NCI-H526 treated with DMSO at 0.1 percent for 48 hours (cell line): ENCODE measurements around the gene C16orf96.

Source experiments
- DNase-seq: peaks from one replicate; lab custom pipeline; 2025; lab: John Stamatoyannopoulos, UW

C16orf96 gene

GRCh38 chr16:4646773-4647643 lies 90.9 kb downstream of the C16orf96 start:
- DNase-seq, result no peak

- no peak for DNase-seq
Measured at GRCh38 chr16:4647644-4647980, 91.5 kb downstream of the C16orf96 start.

DNA sequence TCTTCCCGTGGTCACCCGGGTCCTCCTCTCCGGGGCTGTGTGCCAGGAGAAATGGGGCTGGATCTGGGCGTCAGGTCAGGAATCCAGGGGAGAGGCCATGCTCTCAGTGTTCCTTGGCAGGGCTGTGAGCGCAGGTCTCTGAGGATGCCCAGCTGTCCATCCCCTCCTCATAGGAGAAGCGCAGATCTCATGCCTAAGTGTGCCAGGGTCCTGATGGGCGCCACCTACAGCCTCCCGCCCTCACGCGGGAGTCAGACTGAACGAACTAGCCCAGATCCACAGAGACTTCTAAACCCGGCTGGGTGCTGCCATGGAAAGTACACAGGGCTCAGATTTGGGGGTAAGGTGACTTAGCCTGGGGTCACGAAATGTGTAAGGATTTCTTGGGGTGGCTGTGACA lies 92.8 kb downstream of the C16orf96 start:
- DNase-seq, result no peak

GRCh38 chr16:4649744-4650442 lies 93.8 kb downstream of the C16orf96 start:
- DNase-seq, result no peak
